Activated naive CD4-positive, alpha-beta T cell treated with anti-CD3 and anti-CD28 coated beads, Interleukin-2, amount 10 ng/mL, durations not matched to agents 7 days and 5 days (primary cell): ENCODE measurements around the gene MAML2.
A peak's percentile ranks its signal among the peaks of the same experiment; 100 is the strongest.

Experiments
- CTCF ChIA-PET: fragments of 350-600 bp; sonication (Branson Sonifier 250); formaldehyde crosslinking; loops from one replicate; lab custom pipeline; 2021; ENCODE audit warnings: antibody characterized with exemption; lab: Charles Lee
- DNase-seq: peaks from one replicate; pipeline ENCODE4 v3.0.0-alpha.2; 2020
- H3K27ac Mint-ChIP-seq: one replicate; pipeline ENCODE4 v1.8.0; 2021; ENCODE audit warnings: mild to moderate bottlenecking, moderate library complexity, mixed read lengths
- H3K27me3 Mint-ChIP-seq: one replicate; pipeline ENCODE4 v1.8.0; 2021; ENCODE audit warnings: mild to moderate bottlenecking, mixed read lengths
- H3K36me3 Mint-ChIP-seq: one replicate; pipeline ENCODE4 v1.8.0; 2021; ENCODE audit warnings: mixed read lengths
- H3K4me1 Mint-ChIP-seq: one replicate; pipeline ENCODE4 v1.8.0; 2021; ENCODE audit warnings: mixed read lengths
- H3K4me3 Mint-ChIP-seq: one replicate; pipeline ENCODE4 v1.8.0; 2021; ENCODE audit warnings: mild to moderate bottlenecking, moderate library complexity, mixed read lengths
- H3K9me3 Mint-ChIP-seq: one replicate; pipeline ENCODE4 v1.8.0; 2021; ENCODE audit warnings: mixed read lengths

Gene MAML2

GRCh38 chr11:96019281-96019680, 323.7 kb downstream of the MAML2 start:
- Mint-ChIP-seq H3K27ac (no peak overlapping the region), H3K4me1 (peaks cover 30% of the 10 kb centered on the region), H3K4me3 (no peak overlapping the region), H3K27me3 (no peaks in the 10 kb centered on the region), H3K9me3 (no peaks in the 10 kb centered on the region), H3K36me3 (peaks cover 10% of the 10 kb centered on the region)
- CTCF ChIA-PET, result no interaction called here
- DNase-seq, result no peak

DNA sequence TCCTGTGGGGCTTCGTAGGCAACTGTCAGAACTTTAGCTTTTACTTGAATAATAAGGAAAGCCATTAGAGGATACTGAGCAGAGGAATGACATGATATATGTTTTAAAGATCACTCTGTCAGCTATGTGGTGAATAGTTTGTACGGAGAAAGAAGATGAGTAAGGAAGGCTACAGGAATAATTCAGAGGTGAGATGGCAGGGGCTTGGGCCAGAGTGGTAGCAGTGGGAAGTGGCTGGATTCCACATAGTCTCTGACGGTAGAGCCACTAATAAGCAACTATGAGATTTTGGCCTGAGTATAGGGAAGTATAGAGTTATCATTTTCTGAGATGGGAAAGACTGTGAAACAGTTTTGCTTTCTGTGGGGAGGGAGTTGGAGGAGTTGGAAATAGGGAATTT, 325.1 kb downstream of the MAML2 start:
- H3K9me3 Mint-ChIP-seq, result no peaks in the 10 kb centered on the region
- no peak overlapping the region for H3K4me3 Mint-ChIP-seq
- no peak for DNase-seq
- CTCF ChIA-PET, result no interaction called here
- no peak overlapping the region for H3K27ac Mint-ChIP-seq
- H3K36me3 Mint-ChIP-seq, result peaks cover 11% of the 10 kb centered on the region
- H3K27me3 Mint-ChIP-seq, result no peaks in the 10 kb centered on the region
- H3K4me1 Mint-ChIP-seq, result peaks cover 41% of the 10 kb centered on the region

DNA sequence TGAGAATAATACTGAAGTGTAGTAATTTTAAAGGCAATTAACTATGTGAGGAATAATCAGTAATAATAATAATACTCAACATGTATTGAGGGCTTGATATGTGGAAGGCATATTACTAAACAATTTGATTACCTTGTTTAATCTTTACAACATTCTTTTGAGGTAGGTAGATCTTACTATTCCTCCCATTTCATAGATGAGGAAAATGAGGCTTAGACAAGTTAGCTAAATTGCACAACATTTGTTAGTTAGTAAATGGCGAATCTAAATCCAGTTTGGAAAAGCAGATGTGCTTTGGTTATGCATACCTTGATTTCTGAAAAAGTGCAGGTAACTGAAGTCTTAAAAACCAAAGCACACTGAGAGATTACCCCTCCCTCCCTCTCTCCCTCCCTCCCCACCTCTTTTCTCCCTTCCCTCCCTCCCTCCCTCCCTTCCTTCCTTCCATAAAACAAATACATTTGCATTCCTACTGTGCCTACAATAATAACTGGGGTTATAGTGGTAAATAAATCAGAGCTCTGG, 326.0 kb downstream of the MAML2 start:
- Mint-ChIP-seq H3K27me3 (no peaks in the 10 kb centered on the region), H3K36me3 (peaks cover 11% of the 10 kb centered on the region), H3K4me3 (no peak overlapping the region), H3K27ac (no peak overlapping the region), H3K9me3 (no peaks in the 10 kb centered on the region), H3K4me1 (peaks cover 49% of the 10 kb centered on the region)
- no peak for DNase-seq
- CTCF ChIA-PET, result interaction anchor here (1.2 to 6.2 kb wide), 2 partner anchors 8 to 324 kb away, joined by 3 to 77 read pairs; partner anchors contain the start of gene MAML2

DNA sequence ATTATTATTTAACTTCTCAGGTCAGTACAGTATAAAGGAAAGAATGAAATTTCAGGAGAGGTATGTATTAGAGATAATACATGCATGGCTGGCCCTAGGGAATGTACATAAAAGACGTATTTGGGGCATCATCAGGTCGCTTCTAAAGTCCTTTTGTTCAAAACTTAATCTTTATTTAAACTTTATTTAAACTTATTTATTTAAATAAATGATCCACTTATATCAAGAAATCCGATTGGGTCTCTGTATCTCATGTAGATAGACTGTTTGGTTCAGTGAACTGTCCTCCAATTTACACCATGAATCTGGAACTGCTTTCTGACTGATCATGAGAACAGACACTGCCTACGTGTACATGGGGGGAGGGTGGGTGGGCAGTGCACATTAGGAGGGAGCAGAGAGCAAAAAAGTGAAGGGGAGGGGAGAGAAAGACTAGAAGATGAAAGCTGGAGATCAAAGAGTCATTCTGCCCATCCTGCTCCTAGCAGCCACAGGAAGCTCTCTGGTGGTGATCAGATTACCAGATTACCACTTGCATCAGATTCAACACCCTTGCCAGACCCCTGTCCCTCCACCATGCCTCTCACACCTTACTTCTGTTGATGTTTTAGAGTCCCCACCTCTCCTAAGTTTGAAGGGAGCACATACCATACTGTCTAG, 327.0 kb downstream of the MAML2 start:
- CTCF ChIA-PET, result interaction anchor here (0.7 to 6.2 kb wide), 4 partner anchors 9 to 378 kb away, joined by 3 to 77 read pairs (median 3); partner anchors contain the start of gene MAML2
- peaks cover 57% of the 10 kb centered on the region for H3K4me1 Mint-ChIP-seq
- H3K27ac Mint-ChIP-seq, result peak overlapping the region; percentile 81
- H3K9me3 Mint-ChIP-seq, result no peaks in the 10 kb centered on the region
- no peak overlapping the region for H3K4me3 Mint-ChIP-seq
- peaks cover 11% of the 10 kb centered on the region for H3K36me3 Mint-ChIP-seq
- peak; percentile 59 for DNase-seq
- no peaks in the 10 kb centered on the region for H3K27me3 Mint-ChIP-seq

DNA sequence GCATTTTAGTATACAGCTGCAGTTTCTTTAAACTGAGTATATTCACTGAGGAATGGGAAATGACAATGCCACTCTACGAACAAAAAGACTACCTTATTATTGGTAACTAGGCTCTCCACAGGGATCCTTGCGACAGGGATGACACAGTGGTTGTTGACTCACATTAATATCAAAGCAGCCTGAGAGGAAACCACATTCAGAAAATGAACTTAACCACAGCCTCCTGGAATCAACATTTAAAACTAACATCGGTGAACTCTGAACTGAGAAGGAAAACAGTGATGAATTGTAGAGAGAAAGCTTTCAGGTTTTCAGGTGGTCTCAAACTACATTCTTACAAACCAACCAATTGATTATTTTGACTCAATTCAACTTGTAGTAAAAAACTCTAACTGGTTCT, 328.8 kb downstream of the MAML2 start:
- peak; percentile 59 for DNase-seq
- CTCF ChIA-PET, result interaction anchor here (0.9 to 6.2 kb wide), 3 partner anchors 224 to 375 kb away, joined by 3 to 77 read pairs (median 5); partner anchors contain the start of genes CCDC82 and MAML2
- no peaks in the 10 kb centered on the region for H3K27me3 Mint-ChIP-seq
- H3K27ac Mint-ChIP-seq, result peak overlapping the region; percentile 89
- no peaks in the 10 kb centered on the region for H3K9me3 Mint-ChIP-seq
- peak overlapping the region; percentile 54 for H3K4me3 Mint-ChIP-seq
- peaks cover 9% of the 10 kb centered on the region for H3K36me3 Mint-ChIP-seq
- peaks cover 59% of the 10 kb centered on the region for H3K4me1 Mint-ChIP-seq

DNA sequence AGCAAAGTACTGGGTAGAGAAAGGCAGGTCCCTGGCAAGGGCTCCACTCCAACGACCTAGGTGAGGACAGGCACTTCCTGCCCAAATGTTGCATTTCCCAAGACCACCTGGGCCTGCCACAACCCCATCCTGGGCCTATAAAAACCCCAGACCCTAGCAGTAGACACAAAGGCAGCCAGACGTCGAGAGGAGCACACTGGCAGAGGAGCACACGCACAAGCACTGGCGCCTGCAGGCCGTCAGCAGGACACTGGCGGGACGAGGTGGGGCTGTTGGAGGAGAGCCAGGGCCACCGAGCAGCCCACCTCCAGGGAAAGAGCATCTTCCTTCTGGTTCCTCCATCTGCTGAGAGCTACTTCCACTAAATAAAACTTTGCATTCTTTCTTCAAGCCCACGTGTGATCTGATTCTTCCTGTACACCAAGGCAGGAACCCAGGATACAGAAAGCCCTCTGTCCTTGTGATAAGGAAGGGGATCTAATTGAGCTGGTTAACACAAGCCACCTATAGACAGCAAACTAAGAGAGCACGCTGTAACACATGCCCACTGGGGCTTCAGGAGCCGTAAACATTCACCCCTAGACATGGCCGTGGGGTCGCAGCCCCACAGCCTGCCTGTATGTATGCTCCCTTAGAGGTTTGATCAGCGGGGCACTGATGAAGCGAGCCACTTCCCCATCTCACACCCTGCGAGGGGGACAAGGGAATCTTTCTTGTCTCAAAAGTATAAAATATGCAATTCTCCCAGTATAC, 329.4 kb downstream of the MAML2 start:
- H3K27me3 Mint-ChIP-seq, result no peaks in the 10 kb centered on the region
- peak overlapping the region; percentile 89 for H3K27ac Mint-ChIP-seq
- peaks cover 59% of the 10 kb centered on the region for H3K4me1 Mint-ChIP-seq

DNA sequence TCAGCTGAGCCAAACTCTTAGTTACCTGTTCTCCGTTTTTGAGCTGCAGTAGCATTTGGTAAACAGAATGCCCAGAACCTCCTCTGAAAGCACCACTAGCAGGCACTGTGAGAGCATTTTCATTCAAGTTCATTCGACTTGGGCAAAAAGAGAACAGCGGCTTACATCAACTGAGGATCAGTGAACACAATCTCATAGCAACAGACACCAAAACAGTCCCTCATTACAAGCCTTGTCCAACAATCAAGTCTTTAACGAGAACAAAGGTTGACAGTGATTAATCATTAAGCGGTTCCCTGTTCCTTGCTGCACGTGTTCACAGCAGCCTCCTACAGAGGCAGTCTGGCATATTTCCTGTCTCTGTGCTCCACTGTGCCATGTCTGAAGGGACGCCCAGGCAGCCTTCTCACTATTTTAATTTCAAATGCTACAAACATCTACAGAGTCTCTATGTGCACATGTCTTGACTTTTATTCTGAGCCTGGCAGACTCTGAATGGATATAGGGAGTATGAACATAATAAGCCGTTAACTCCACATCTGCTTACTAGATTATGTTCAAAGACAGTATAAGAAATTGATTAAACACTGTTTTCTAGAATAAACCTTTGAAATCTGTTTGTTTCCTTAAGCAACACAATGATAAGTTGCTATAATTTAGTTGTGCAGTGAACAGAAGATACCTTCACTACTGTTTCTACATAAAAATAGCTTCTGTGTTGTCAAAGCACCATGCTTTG, 330.7 kb downstream of the MAML2 start:
- CTCF ChIA-PET, result interaction anchor here (0.8 to 6.2 kb wide), 9 partner anchors 40 to 382 kb away, joined by 3 to 77 read pairs (median 4); partner anchors contain the start of gene MAML2
- Mint-ChIP-seq H3K4me3 (no peak overlapping the region), H3K27me3 (no peaks in the 10 kb centered on the region), H3K36me3 (peaks cover 11% of the 10 kb centered on the region), H3K4me1 (peaks cover 59% of the 10 kb centered on the region), H3K27ac (peak overlapping the region; percentile 78), H3K9me3 (no peaks in the 10 kb centered on the region)
- DNase-seq, result peak; percentile 54

More for the DNA sequence above, 329.4 kb downstream of the MAML2 start:
- no peaks in the 10 kb centered on the region for H3K9me3 Mint-ChIP-seq
- DNase-seq, result peak; percentile 31
- CTCF ChIA-PET, result interaction anchor here (0.9 to 6.2 kb wide), 6 partner anchors 38 to 381 kb away, joined by 3 to 77 read pairs (median 5); partner anchors contain the start of gene MAML2
- H3K4me3 Mint-ChIP-seq, result peak overlapping the region; percentile 54
- H3K36me3 Mint-ChIP-seq, result peaks cover 11% of the 10 kb centered on the region

DNA sequence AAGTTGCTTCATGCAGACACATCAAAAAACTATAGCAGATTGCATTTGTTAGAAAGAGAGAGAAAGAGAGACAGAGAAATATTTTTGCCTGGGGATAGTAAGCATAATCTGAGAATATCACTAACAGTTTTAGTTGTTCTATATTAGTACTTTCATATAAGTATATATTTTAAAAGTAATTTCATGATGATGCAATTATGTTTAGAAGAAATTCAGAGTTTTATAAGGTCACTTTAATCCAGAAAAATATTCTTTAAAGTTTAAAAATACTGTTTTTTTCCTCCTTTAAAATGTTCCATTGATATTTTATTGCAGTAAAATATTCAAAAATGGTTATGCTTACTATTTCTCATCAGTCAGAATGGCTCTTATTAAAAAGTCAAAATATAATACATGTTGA, 332.3 kb downstream of the MAML2 start:
- Mint-ChIP-seq H3K27ac (no peak overlapping the region), H3K36me3 (peaks cover 15% of the 10 kb centered on the region), H3K9me3 (no peaks in the 10 kb centered on the region), H3K4me1 (peaks cover 46% of the 10 kb centered on the region), H3K27me3 (no peaks in the 10 kb centered on the region), H3K4me3 (no peak overlapping the region)
- CTCF ChIA-PET, result interaction anchor here (0.6 to 6.2 kb wide), 2 partner anchors 331 to 1588 kb away, joined by 4 to 77 read pairs; partner anchors contain the start of gene MAML2
- DNase-seq, result no peak

- Mint-ChIP-seq H3K4me3 (no peak overlapping the region), H3K36me3 (peaks cover 22% of the 10 kb centered on the region), H3K9me3 (no peaks in the 10 kb centered on the region), H3K27me3 (no peaks in the 10 kb centered on the region), H3K27ac (no peak overlapping the region), H3K4me1 (peaks cover 22% of the 10 kb centered on the region)
- CTCF ChIA-PET, result interaction anchor here (0.7 kb wide), 1 partner anchor 95 kb away, joined by 3 read pairs; no protein-coding TSS in a partner anchor
- DNase-seq, result no peak
Observed at GRCh38 chr11:96008161-96008720, 334.8 kb downstream of the MAML2 start.

DNA sequence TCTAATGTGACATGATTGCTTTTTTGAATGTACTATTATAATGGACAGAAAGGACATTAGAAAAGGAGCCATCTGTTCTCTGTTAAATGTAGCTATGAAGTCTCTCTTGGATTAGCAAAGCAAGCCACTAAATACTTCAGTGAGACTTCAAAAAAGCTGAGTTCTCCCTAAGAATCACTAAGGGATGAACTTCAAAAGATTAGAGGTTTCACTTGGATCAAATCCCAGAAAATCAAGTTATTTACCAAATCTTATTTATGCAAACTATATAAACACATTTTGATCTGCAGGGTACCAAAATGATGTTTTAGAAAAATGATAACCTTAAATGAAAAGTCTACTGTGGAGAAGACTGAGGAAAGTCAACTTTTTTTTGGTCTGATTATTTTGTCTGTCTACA, 337.0 kb downstream of the MAML2 start:
- Mint-ChIP-seq H3K4me1 (peaks cover 2% of the 10 kb centered on the region), H3K36me3 (peaks cover 23% of the 10 kb centered on the region), H3K27me3 (no peaks in the 10 kb centered on the region), H3K9me3 (no peaks in the 10 kb centered on the region), H3K27ac (no peak overlapping the region), H3K4me3 (no peak overlapping the region)
- DNase-seq, result no peak
- CTCF ChIA-PET, result no interaction called here

DNA sequence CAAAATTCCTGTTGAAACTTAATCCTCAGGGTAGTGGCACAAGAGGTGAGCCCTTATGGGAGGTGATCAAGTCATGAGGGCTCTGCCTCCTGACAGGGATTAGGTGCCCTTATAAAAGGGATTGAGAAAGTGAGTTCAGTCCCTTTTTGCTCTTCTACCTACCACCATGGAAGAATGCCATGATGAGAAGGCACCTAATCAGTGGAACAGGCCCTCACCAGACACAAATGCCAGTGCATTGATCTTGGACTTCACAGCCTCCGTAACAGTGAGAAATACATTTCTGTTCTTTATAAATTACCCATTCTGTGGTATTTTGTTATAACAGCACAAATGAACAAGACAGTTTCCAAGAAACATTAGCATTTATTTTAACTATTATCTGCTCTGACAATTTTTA, 338.1 kb downstream of the MAML2 start:
- Mint-ChIP-seq H3K27ac (no peak overlapping the region), H3K4me1 (peaks cover 6% of the 10 kb centered on the region), H3K9me3 (no peaks in the 10 kb centered on the region), H3K36me3 (peaks cover 21% of the 10 kb centered on the region), H3K27me3 (no peaks in the 10 kb centered on the region), H3K4me3 (no peak overlapping the region)
- CTCF ChIA-PET, result interaction anchor here (1.5 kb wide), 1 partner anchor 10 kb away, joined by 3 read pairs; no protein-coding TSS in a partner anchor
- no peak for DNase-seq

DNA sequence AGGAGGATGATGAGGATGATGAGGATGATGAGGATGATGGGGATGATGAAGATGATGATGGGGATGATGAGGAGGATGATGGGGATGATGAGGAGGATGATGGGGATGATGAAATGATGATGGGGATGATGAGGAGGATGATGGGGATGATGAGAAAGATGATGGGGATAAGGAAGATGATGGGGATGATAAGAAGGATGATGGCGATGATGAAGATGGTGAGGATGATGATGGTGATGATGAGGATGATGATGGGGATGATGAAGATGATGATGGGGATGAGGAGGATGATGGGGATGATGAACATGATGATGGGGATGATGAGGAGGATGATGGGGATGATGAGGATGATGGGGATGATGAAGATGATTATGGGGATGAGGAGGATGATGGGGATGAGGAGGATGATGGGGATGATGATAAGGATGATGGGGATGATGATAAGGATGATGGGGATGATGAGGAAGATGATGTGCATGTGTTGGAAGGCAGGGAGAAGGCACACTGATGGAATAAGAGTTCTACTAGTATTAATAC, 340.2 kb downstream of the MAML2 start:
- no peak for DNase-seq
- Mint-ChIP-seq H3K27ac (no peak overlapping the region), H3K36me3 (peaks cover 19% of the 10 kb centered on the region), H3K4me3 (no peak overlapping the region), H3K27me3 (no peaks in the 10 kb centered on the region), H3K4me1 (peaks cover 7% of the 10 kb centered on the region), H3K9me3 (no peaks in the 10 kb centered on the region)
- CTCF ChIA-PET, result no interaction called here

GRCh38 chr11:96002339-96002738, 340.7 kb downstream of the MAML2 start:
- peaks cover 7% of the 10 kb centered on the region for H3K4me1 Mint-ChIP-seq
- no peak overlapping the region for H3K4me3 Mint-ChIP-seq
- no peaks in the 10 kb centered on the region for H3K27me3 Mint-ChIP-seq
- H3K36me3 Mint-ChIP-seq, result peaks cover 19% of the 10 kb centered on the region
- CTCF ChIA-PET, result no interaction called here
- no peak for DNase-seq
- H3K9me3 Mint-ChIP-seq, result no peaks in the 10 kb centered on the region
- no peak overlapping the region for H3K27ac Mint-ChIP-seq
